Measurements from ENCODE around the gene ZNF277.

- TF ChIP-seq ZC3H10 (CRISPR knock-in tag; IDR thresholded peaks at IDR 0.05) (no peak), OSR1 (CRISPR knock-in tag; IDR thresholded peaks at IDR 0.05) (no peak), TOX (CRISPR knock-in tag; IDR thresholded peaks at IDR 0.05; ENCODE audit: borderline replicate concordance) (no peak), ZFP30 (CRISPR knock-in tag; IDR thresholded peaks at IDR 0.05) (no peak), BACH2 (CRISPR knock-in tag; IDR thresholded peaks at IDR 0.05; ENCODE audit: borderline replicate concordance) (no peak), ZFP3 (CRISPR knock-in tag; IDR thresholded peaks at IDR 0.05) (no peak), POU6F1 (CRISPR knock-in tag; IDR thresholded peaks at IDR 0.05; ENCODE audit: borderline replicate concordance, low read depth) (no peak), ARNTL (CRISPR knock-in tag; IDR thresholded peaks at IDR 0.05; ENCODE audit: borderline replicate concordance, low read depth) (no peak), RARB (CRISPR knock-in tag; IDR thresholded peaks at IDR 0.05) (no peak), ESRRG (CRISPR knock-in tag; IDR thresholded peaks at IDR 0.05) (no peak), CSRNP3 (CRISPR knock-in tag; IDR thresholded peaks at IDR 0.05) (no peak), ZNF565 (CRISPR knock-in tag; conservative IDR thresholded peaks at IDR 0.05; ENCODE audit: low read depth) (no peak), PATZ1 (CRISPR knock-in tag; IDR thresholded peaks at IDR 0.05; ENCODE audit: borderline replicate concordance) (no peak), SNAI2 (CRISPR knock-in tag; IDR thresholded peaks at IDR 0.05) (no peak)
These were observed 37.6 kb upstream of the ZNF277 start for GRCh38 chr7:112168915-112169314.

All from SK-N-SH treated with all-trans-retinoic acid at 6 μM for 48 hours (cell line).